Erythroblast (primary cell): Measurements from ENCODE around the gene ORAI1.

ENCODE experiments used
- DNase-seq, 2 experiments: peaks; one replicate each; lab custom pipeline; 2025; lab: John Stamatoyannopoulos, UW
- GATA1 ChIP-seq: IDR thresholded peaks from 2 replicates; pipeline ENCODE4 v1.6.1; 2011; ENCODE audit warnings: low read depth, mild to moderate bottlenecking, control low read depth, low read length, moderate library complexity
- POLR2A ChIP-seq: IDR thresholded peaks from 2 replicates; pipeline ENCODE4 v1.6.1; 2011; ENCODE audit warnings: mild to moderate bottlenecking, low read length

Gene ORAI1

GRCh38 chr12:121590476-121591143 lies 35.7 kb upstream of the ORAI1 start:
- DNase-seq: no peak
- no peak for TF ChIP-seq POLR2A

GRCh38 chr12:121592320-121592719 lies 34.0 kb upstream of the ORAI1 start:
- no peak for DNase-seq
- TF ChIP-seq GATA1 (no peak), POLR2A (no peak)

- TF ChIP-seq GATA1: no peak
- no peak for TF ChIP-seq POLR2A
- DNase-seq: no peak
Measured at GRCh38 chr12:121595520-121595919, 30.8 kb upstream of the ORAI1 start.

GRCh38 chr12:121596526-121596925 lies 29.8 kb upstream of the ORAI1 start:
- no peak for DNase-seq
- no peak for TF ChIP-seq GATA1
- TF ChIP-seq POLR2A: no peak

GRCh38 chr12:121600702-121601336 lies 25.5 kb upstream of the ORAI1 start:
- DNase-seq: no peak
- TF ChIP-seq GATA1: no peak
- no peak for TF ChIP-seq POLR2A

GRCh38 chr12:121602766-121603165 lies 23.6 kb upstream of the ORAI1 start:
- no peak for DNase-seq
- TF ChIP-seq GATA1 (no peak), POLR2A (no peak)

GRCh38 chr12:121603581-121603980 lies 22.7 kb upstream of the ORAI1 start:
- DNase-seq: no peak
- no peak for TF ChIP-seq GATA1
- TF ChIP-seq POLR2A: no peak

- DNase-seq: no peak
- TF ChIP-seq GATA1: no peak
- TF ChIP-seq POLR2A: no peak
Measured at GRCh38 chr12:121608301-121608700, 18.0 kb upstream of the ORAI1 start.

- TF ChIP-seq GATA1 (no peak), POLR2A (no peak)
- DNase-seq: no peak
Measured at GRCh38 chr12:121610239-121611149, 15.8 kb upstream of the ORAI1 start.

GRCh38 chr12:121611306-121611705 lies 15.0 kb upstream of the ORAI1 start:
- TF ChIP-seq GATA1 (no peak), POLR2A (no peak)
- DNase-seq: peak; percentile 9 to 13

GRCh38 chr12:121613462-121613861 lies 12.9 kb upstream of the ORAI1 start:
- DNase-seq: no peak
- TF ChIP-seq POLR2A (no peak), GATA1 (no peak)

- TF ChIP-seq GATA1: no peak
- TF ChIP-seq POLR2A: no peak
- no peak for DNase-seq
Measured at GRCh38 chr12:121614872-121615467, 11.4 kb upstream of the ORAI1 start.

- no peak for DNase-seq
- no peak for TF ChIP-seq POLR2A
- no peak for TF ChIP-seq GATA1
Measured at GRCh38 chr12:121618659-121619233, 7.6 kb upstream of the ORAI1 start.
